CD4-positive, CD25-positive, alpha-beta regulatory T cell (primary cell): ENCODE measurements around the gene ZNF764. TPM values are rescaled to one million over a fixed set of nuclear protein-coding genes. Genes with fewer than 3 reads are reported as not detected.

Experiments used
- ATAC-seq, 2 donors: fragments of 150-1000 bp; cut with Tn5 transposase; one replicate each; pipeline ENCODE4 v1.10.0; 2021; ENCODE audit warnings: low read depth in 2 of 2, moderate number of reproducible peaks in 2 of 2, moderate library complexity in 1 of 2
- DNase-seq, 3 donors: peaks; one replicate each; pipeline versions ENCODE4 v3.0.0 to v3.0.0-alpha.2; 2012 to 2022; ENCODE audit warnings: mixed read lengths in 1 of 3
- H3K27ac ChIP-seq: one replicate; pipeline ENCODE4 v1.7.0; 2013; ENCODE audit warnings: mild to moderate bottlenecking, low read length; ENCODE audit not compliant: insufficient read depth, poor library complexity, severe bottlenecking
- H3K27me3 ChIP-seq: one replicate; pipeline ENCODE4 v1.7.0; 2013; ENCODE audit warnings: low read length; ENCODE audit not compliant: control insufficient read depth, insufficient read depth
- H3K36me3 ChIP-seq: one replicate; pipeline ENCODE4 v1.7.0; 2013; ENCODE audit warnings: mild to moderate bottlenecking, low read length, moderate library complexity; ENCODE audit not compliant: control insufficient read depth, insufficient read depth
- H3K4me1 ChIP-seq: 2 replicates; pipeline ENCODE4 v1.7.0; 2013; ENCODE audit warnings: mild to moderate bottlenecking, low read length; ENCODE audit not compliant: insufficient read depth, control insufficient read depth, poor library complexity, severe bottlenecking
- H3K4me3 ChIP-seq: one replicate; pipeline ENCODE4 v1.7.0; 2013; ENCODE audit warnings: low read depth, mild to moderate bottlenecking, low read length, moderate library complexity
- H3K9me3 ChIP-seq, 2 experiments: 1 replicate in 1 of 2; 2 replicates in 1 of 2; pipeline ENCODE4 v1.7.0; 2013; ENCODE audit warnings: low read length in 2 of 2, mild to moderate bottlenecking in 1 of 2, moderate library complexity in 1 of 2; ENCODE audit not compliant: control insufficient read depth in 2 of 2
- H3K27ac Mint-ChIP-seq, 3 donors: one replicate each; pipeline ENCODE4 v1.8.0; 2020 to 2022; ENCODE audit warnings: mild to moderate bottlenecking in 3 of 3, mixed read lengths in 3 of 3, moderate library complexity in 2 of 3
- H3K27me3 Mint-ChIP-seq: one replicate; pipeline ENCODE4 v1.8.0; 2022; ENCODE audit warnings: mild to moderate bottlenecking, mixed read lengths
- H3K36me3 Mint-ChIP-seq: one replicate; pipeline ENCODE4 v1.8.0; 2020; ENCODE audit warnings: mixed read lengths
- H3K4me1 Mint-ChIP-seq, 4 donors: one replicate each; pipeline ENCODE4 v1.8.0; 2020 to 2022; ENCODE audit warnings: mixed read lengths in 4 of 4, mild to moderate bottlenecking in 1 of 4
- H3K4me3 Mint-ChIP-seq, 4 donors: one replicate each; pipeline ENCODE4 v1.8.0; 2020 to 2022; ENCODE audit warnings: mild to moderate bottlenecking in 4 of 4, mixed read lengths in 4 of 4, moderate library complexity in 3 of 4
- H3K9me3 Mint-ChIP-seq, 7 donors: one replicate each; pipeline ENCODE4 v1.8.0; 2020 to 2022; ENCODE audit warnings: mixed read lengths in 7 of 7, mild to moderate bottlenecking in 3 of 7, moderate library complexity in 2 of 7
- polyA plus RNA-seq, 4 donors: library from polyadenylated mRNA; unstranded; fragments of 300-500 nt; fragmentation: Illumina TruSeq; gene quantifications; one replicate each; pipeline ENCODE4 v1.2.3, GENCODE V29; 2021
- total RNA-seq: library from RNA; stranded (reverse); gene quantifications from one replicate; pipeline ENCODE4 v1.2.3, GENCODE V29; 2022

ZNF764 gene
- total and polyA plus RNA-seq, 5 donors from 2014 or later: 4.8 to 15.6 (median 6.1) TPM

DNA sequence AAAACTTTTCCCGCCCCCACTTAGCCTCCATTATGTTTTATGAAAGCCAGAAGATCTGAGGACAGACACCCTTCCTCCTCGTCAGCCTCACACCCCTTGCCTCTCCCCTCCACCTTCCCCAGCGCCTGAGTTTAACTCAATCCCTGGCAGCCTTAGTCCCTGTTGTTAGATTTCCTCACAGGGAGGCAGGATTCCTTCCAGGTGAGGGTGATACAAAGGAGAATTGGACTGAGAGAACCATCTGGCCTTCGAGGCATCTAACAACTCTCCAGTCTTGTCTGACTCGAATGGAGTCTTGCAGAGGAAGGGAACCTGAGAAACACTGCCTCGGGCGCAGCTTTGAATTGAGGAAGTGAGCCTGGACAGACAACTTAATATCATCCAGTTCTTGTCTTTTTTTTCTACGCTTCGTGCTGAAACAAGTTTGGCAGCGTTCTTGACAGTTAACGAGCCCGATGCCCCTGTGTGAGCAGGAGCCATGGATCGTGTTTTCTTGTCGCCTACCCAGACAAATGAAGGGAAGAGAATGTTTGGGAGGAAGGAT lies 30.5 kb downstream of the ZNF764 start:
- ATAC-seq (no peak), DNase-seq (peak in 1 of 3 donors; percentile 56)
- peaks cover 5% of the 10 kb centered on the region for H3K36me3 ChIP-seq
- H3K36me3 Mint-ChIP-seq: peaks cover 6% of the 10 kb centered on the region
- peak overlapping the region; percentile 71 for H3K27ac ChIP-seq
- no peaks in the 10 kb centered on the region for H3K9me3 ChIP-seq
- H3K4me1 Mint-ChIP-seq: peaks cover 7 to 35% (median 16%) of the 10 kb centered on the region in 4 donors
- no peaks in the 10 kb centered on the region for H3K27me3 Mint-ChIP-seq
- peak overlapping the region; percentile 56 for H3K4me3 ChIP-seq
- H3K9me3 Mint-ChIP-seq: peaks cover 0 to 2% (median 0%) of the 10 kb centered on the region in 7 donors
- peaks cover 15% of the 10 kb centered on the region for H3K4me1 ChIP-seq
- H3K4me3 Mint-ChIP-seq: peak overlapping the region; percentile 89 to 95 (median 91)
- H3K27ac Mint-ChIP-seq: peak overlapping the region; percentile 90 to 94 (median 92)
- no peaks in the 10 kb centered on the region for H3K27me3 ChIP-seq

DNA sequence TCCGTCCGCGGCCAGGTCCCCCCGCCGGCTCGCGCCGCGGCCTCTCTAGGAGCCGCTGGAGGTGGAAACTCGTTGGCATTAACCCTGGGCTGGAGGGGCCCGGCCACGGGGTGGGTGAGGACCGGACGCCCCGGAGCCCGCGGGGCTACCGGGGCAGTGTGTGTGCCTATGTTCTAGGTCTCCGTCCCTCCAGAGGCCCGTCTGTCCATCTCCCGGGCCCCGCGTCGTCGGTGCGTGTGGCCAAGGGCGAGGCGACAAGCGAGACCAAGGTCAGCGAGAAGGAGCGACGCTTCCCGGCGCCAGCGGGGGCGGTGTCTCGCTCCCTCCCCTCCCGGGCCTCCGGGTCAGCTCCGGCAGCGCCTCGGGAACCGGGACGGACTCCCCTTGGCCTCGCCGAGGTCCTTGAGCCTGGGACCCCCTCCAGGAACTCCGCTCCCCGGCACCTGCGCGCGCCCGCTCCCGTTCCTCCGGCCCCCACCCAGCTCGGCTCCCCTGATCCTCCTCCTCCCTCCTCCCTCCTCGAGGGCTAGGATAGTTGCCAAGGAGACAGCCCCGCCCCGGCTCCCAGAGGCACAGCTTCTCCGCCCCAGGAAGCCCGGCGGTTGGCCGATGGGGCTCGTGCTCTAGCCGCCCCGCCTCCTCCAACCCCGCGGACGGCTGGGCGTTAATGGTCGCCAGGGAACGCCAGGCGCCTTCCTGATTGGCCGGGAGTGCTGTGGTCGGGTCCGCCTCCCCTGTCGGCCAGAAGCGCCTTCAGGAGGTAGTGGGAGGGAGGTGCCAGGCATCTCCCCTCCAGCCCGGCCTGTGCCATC lies 31.1 kb downstream of the ZNF764 start:
- Histone ChIP-seq H3K4me3 (peak overlapping the region; percentile 56), H3K9me3 (no peaks in the 10 kb centered on the region), H3K36me3 (peaks cover 1% of the 10 kb centered on the region), H3K4me1 (peaks cover 15% of the 10 kb centered on the region), H3K27ac (peak overlapping the region; percentile 71), H3K27me3 (no peaks in the 10 kb centered on the region)
- Mint-ChIP-seq H3K4me1 (peaks cover 8 to 36% (median 16%) of the 10 kb centered on the region in 4 donors), H3K27me3 (no peaks in the 10 kb centered on the region), H3K36me3 (peaks cover 11% of the 10 kb centered on the region), H3K9me3 (peaks cover 0 to 2% (median 0%) of the 10 kb centered on the region in 7 donors), H3K27ac (peak overlapping the region; percentile 90 to 94 (median 92)), H3K4me3 (peak overlapping the region; percentile 89 to 95 (median 91))
- ATAC-seq: peak; percentile 78 to 80
- DNase-seq: peak; percentile 76 to 96 (median 88)

DNA sequence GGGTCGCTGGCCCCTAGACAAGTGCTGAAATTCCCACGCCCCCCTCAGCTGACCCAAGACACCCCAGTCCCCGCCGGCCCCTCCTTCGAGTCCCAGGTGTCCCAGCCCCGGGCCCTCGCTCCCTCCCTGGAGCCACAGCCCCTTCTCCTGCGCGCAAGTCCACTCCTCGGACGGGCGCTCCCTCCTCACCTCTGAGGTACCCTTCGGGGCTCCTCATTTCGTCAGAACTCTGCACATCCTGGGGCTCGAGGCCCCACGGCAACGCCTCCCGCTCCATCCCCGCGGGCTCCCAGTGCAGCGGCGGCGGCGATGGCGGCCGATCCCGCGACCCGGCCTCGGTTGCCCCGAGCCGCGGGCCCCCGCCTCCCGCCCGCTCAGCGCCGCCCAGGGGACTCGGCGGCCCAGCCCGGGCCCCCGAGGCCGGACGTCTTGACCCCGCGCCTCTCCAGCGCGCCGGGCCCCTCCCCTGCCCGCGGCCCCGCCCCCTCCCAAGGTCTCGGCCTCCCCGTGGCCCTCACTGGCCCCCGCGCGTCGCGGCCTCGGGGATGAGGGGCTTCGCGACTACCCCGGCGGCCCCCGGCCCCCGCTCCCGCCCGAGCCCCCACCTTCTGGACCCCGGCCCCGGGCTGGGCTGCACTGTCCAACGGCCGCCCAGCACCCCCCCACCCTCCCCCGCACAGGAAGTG lies 31.9 kb downstream of the ZNF764 start, which contains the start of gene ZNF768:
Gene ZNF768, minus strand, starts transcription at position 430 of the 686 bp plus-strand sequence. Its CDS starts 153 bp downstream, at position 277.
- Histone ChIP-seq H3K27me3 (no peaks in the 10 kb centered on the region), H3K27ac (peak within 1 kb of the TSS; percentile 71), H3K4me1 (peaks cover 15% of the 10 kb centered on the region), H3K9me3 (no peaks in the 10 kb centered on the region), H3K36me3 (peaks cover 7% of the 10 kb centered on the region), H3K4me3 (peak within 1 kb of the TSS; percentile 13)
- Mint-ChIP-seq H3K4me3 (peak within 1 kb of the TSS; percentile 89 to 95 (median 91)), H3K27ac (peak within 1 kb of the TSS; percentile 90 to 94 (median 92)), H3K27me3 (no peaks in the 10 kb centered on the region), H3K36me3 (peaks cover 14% of the 10 kb centered on the region), H3K9me3 (peaks cover 0 to 2% (median 0%) of the 10 kb centered on the region in 7 donors), H3K4me1 (peaks cover 8 to 36% (median 13%) of the 10 kb centered on the region in 4 donors)
- DNase-seq (peak in 1 of 3 donors; percentile 36), ATAC-seq (peak; percentile 7 to 12)

DNA sequence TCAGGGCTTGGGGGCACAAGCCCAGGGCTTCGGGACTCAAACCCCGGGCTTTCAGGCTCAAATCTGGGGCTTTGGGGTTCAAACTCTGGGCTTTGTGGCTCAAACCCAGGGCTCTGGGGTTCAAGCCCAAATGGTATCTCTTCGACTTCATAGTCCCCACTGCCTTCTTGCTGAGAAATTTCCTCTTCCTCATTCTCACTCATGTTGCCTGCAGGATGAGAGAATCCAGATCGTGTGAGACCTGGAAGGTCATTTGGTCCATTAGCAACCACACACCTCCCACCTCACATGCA lies 32.4 kb downstream of the ZNF764 start:
- no peak for ATAC-seq
- Mint-ChIP-seq H3K4me3 (peak overlapping the region; percentile 65 to 92 (median 89)), H3K27me3 (no peaks in the 10 kb centered on the region), H3K9me3 (peaks cover 0 to 2% (median 0%) of the 10 kb centered on the region in 7 donors), H3K27ac (peak overlapping the region in 2 of 3 donors; percentile 50 to 88), H3K36me3 (peaks cover 10% of the 10 kb centered on the region), H3K4me1 (peaks cover 8 to 34% (median 13%) of the 10 kb centered on the region in 4 donors)
- Histone ChIP-seq H3K9me3 (no peaks in the 10 kb centered on the region), H3K4me1 (peaks cover 15% of the 10 kb centered on the region), H3K36me3 (peaks cover 7% of the 10 kb centered on the region), H3K4me3 (no peak overlapping the region), H3K27ac (peak overlapping the region; percentile 47), H3K27me3 (no peaks in the 10 kb centered on the region)
- DNase-seq: no peak

DNA sequence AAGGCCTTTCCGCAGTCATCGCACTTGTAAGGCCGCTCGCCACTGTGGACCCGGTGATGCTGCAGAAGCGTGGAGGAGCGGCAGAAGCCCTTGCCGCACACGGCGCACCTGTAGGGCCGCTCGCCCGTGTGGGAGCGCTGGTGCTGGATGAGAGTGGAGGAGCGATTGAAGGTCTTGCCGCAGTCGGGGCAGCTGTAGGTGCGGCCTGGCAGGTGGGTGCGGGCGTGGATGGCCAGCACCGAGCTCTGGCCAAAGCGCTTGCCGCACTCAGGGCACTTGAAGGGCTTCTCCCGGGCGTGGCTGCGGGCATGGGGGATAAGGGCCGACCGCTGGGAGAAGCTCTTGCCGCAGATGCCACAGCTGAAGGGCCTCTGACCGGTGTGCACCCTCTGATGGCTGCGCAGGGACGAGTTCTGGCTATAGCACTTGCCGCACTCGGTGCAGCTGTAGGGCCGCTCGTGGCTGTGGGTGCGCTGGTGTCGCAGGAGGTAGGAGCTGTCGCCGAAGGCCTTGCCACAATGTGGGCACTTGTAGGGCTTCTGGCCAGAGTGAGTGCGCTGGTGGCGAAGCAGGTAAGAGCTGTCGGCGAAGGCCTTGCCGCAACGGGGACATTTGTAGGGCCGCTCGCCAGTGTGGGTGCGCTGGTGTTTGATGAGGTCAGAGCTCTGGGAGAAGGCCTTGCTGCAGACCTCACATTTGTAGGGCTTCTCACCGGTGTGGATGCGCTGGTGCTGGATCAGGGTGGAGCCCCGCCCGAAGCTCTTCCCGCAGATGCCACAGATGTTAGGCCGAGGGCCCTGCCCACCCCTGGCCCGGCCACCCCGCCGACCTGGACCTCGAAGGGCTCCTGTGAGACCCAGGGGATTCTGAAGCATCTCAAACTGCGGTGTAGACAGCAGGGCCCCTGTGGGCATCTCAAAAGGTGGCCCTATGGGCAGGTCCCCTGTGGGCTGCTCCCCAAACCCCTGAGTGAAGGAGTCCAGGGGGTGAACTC lies 33.3 kb downstream of the ZNF764 start:
- H3K27ac Mint-ChIP-seq: peak overlapping the region in 1 of 3 donors; percentile 32
- peaks cover 15% of the 10 kb centered on the region for H3K4me1 ChIP-seq

DNA sequence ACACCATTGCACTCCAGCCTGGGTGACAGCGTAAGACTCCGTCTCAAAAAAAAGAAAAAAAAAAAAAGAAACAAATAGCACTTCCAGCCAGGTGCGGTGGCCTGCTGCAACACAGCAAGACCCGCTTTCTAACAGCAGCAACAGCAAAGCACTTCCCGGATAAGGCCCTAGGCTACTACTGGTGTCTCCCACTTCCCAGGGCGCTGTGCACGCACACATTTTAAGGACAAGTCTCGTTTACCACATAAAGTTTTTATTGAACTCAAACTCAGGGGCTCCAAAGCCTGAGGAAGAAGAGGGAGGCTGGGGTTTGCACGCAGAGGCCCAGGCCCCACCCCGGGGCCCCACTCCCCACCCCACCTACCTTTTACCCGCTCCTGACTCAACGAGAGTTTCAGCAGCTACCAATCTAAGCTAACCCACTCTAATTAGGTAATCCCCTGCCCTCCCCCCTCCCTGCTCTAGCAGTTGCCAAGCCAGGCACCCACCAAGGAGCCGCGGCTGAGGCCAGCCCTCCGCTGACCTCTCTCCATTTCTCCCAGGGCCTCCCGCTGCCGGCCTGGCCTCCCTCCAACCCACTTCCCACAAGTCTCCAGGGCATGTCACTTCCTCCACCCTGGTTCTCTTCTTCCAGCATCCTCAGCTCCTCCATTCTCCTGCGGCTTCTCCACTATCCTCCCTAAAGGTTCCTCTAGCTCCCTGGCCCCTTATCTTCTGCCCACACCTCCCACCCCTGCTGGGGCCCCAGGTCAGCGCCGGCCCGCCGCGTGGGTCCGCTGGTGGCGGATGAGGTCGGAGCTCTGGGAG lies 34.2 kb downstream of the ZNF764 start:
- ATAC-seq (no peak), DNase-seq (no peak)
- Histone ChIP-seq H3K27ac (peak overlapping the region; percentile 1), H3K4me3 (no peak overlapping the region), H3K27me3 (no peaks in the 10 kb centered on the region), H3K4me1 (peaks cover 15% of the 10 kb centered on the region), H3K36me3 (peaks cover 23% of the 10 kb centered on the region), H3K9me3 (no peaks in the 10 kb centered on the region)
- peaks cover 0 to 2% (median 0%) of the 10 kb centered on the region in 7 donors for H3K9me3 Mint-ChIP-seq
- H3K27me3 Mint-ChIP-seq: no peaks in the 10 kb centered on the region
- peaks cover 17% of the 10 kb centered on the region for H3K36me3 Mint-ChIP-seq
- peak overlapping the region in 1 of 4 donors; percentile 47 for H3K4me3 Mint-ChIP-seq
- peaks cover 8 to 22% (median 13%) of the 10 kb centered on the region in 4 donors for H3K4me1 Mint-ChIP-seq
- H3K27ac Mint-ChIP-seq: no peak overlapping the region

More for the DNA sequence above, 33.3 kb downstream of the ZNF764 start:
- DNase-seq (no peak), ATAC-seq (no peak)
- H3K27me3 Mint-ChIP-seq: no peaks in the 10 kb centered on the region
- Histone ChIP-seq H3K9me3 (no peaks in the 10 kb centered on the region), H3K4me3 (no peak overlapping the region), H3K27ac (no peak overlapping the region), H3K27me3 (no peaks in the 10 kb centered on the region), H3K36me3 (peaks cover 14% of the 10 kb centered on the region)
- peaks cover 8% of the 10 kb centered on the region for H3K36me3 Mint-ChIP-seq
- H3K4me1 Mint-ChIP-seq: peaks cover 8 to 27% (median 13%) of the 10 kb centered on the region in 4 donors
- H3K9me3 Mint-ChIP-seq: peaks cover 0 to 2% (median 0%) of the 10 kb centered on the region in 7 donors
- H3K4me3 Mint-ChIP-seq: peak overlapping the region; percentile 47 to 68 (median 54)
